OCI-LY1 (cell line): ENCODE results near the gene SIRPA.

Source experiments
- H2AFZ ChIP-seq: fragments of 200-600 bp; sonication (generic), shearing (Covaris generic); 2 replicates; pipeline ENCODE4 v1.6.0; 2014; ENCODE audit warnings: antibody characterized with exemption, mild to moderate bottlenecking, low read length
- H3F3A ChIP-seq: fragments of 200-600 bp; sonication (generic), shearing (Covaris generic); 2 replicates; pipeline ENCODE4 v1.6.0; 2014; ENCODE audit warnings: mild to moderate bottlenecking, antibody characterized with exemption, low read length, moderate library complexity; ENCODE audit not compliant: insufficient read depth
- H3K27ac ChIP-seq: fragments of 200-600 bp; sonication (generic); 2 replicates; pipeline ENCODE4 v1.5.1; 2014; ENCODE audit warnings: low read length, mixed run types, mild to moderate bottlenecking, low read depth; ENCODE audit not compliant: poor library complexity, severe bottlenecking
- H3K27me3 ChIP-seq: fragments of 200-600 bp; sonication (generic); 2 replicates; pipeline ENCODE4 v1.6.0; 2014; ENCODE audit warnings: antibody characterized with exemption, mild to moderate bottlenecking, low read length, moderate library complexity; ENCODE audit not compliant: insufficient read depth
- H3K36me3 ChIP-seq: fragments of 200-600 bp; sonication (generic); 2 replicates; pipeline ENCODE4 v1.6.1; 2014; ENCODE audit warnings: mild to moderate bottlenecking, antibody characterized with exemption, low read length, moderate library complexity, mixed read lengths; ENCODE audit not compliant: insufficient read depth
- H3K4me1 ChIP-seq: fragments of 200-600 bp; sonication (generic); 2 replicates; pipeline ENCODE4 v1.5.1; 2014; ENCODE audit warnings: mild to moderate bottlenecking, low read length, moderate library complexity; ENCODE audit not compliant: insufficient read depth, severe bottlenecking
- H3K4me2 ChIP-seq: fragments of 200-600 bp; sonication (generic), shearing (Covaris generic); 2 replicates; pipeline ENCODE4 v1.6.1; 2014; ENCODE audit warnings: low read length
- H3K4me3 ChIP-seq: fragments of 200-600 bp; sonication (generic); 2 replicates; pipeline ENCODE4 v1.5.1; 2014; ENCODE audit warnings: low read length, low read depth, mild to moderate bottlenecking, mixed read lengths; ENCODE audit not compliant: poor library complexity, severe bottlenecking
- H3K79me2 ChIP-seq: fragments of 200-600 bp; shearing (Covaris generic); 2 replicates; pipeline ENCODE4 v1.6.1; 2016; ENCODE audit warnings: mixed run types, low read length, mixed read lengths; ENCODE audit not compliant: insufficient read depth
- H3K9ac ChIP-seq: fragments of 200-600 bp; sonication (generic), shearing (Covaris generic); 2 replicates; pipeline ENCODE4 v1.6.1; 2014; ENCODE audit warnings: mild to moderate bottlenecking, low read length, mixed read lengths
- H3K9me2 ChIP-seq: fragments of 200-600 bp; sonication (generic), shearing (Covaris generic); 2 replicates; pipeline ENCODE4 v1.6.1; 2014; ENCODE audit warnings: low read depth, mild to moderate bottlenecking, low read length, mixed read lengths
- H3K9me3 ChIP-seq: fragments of 200-600 bp; shearing (Covaris generic); 2 replicates; pipeline ENCODE4 v1.6.1; 2014; ENCODE audit warnings: low read length, mixed read lengths
- H4K20me1 ChIP-seq: fragments of 200-600 bp; sonication (generic), shearing (Covaris generic); 2 replicates; pipeline ENCODE4 v1.6.0; 2016; ENCODE audit warnings: mild to moderate bottlenecking, low read length; ENCODE audit not compliant: insufficient read depth
- CTCF ChIP-seq: fragments of 200-600 bp; sonication (generic), shearing (Covaris generic); IDR thresholded peaks from 2 replicates; pipeline ENCODE4 v1.5.1; 2017; ENCODE audit warnings: mild to moderate bottlenecking, antibody characterized with exemption, low read length, moderate library complexity, mixed read lengths
- EZH2 ChIP-seq: fragments of 200-600 bp; sonication (generic), shearing (Covaris generic); IDR thresholded peaks from 2 replicates; pipeline ENCODE4 v1.8.0; 2017; ENCODE audit warnings: borderline replicate concordance, mixed run types, mild to moderate bottlenecking, antibody characterized with exemption, low read length, moderate library complexity, mixed read lengths

Gene SIRPA

DNA sequence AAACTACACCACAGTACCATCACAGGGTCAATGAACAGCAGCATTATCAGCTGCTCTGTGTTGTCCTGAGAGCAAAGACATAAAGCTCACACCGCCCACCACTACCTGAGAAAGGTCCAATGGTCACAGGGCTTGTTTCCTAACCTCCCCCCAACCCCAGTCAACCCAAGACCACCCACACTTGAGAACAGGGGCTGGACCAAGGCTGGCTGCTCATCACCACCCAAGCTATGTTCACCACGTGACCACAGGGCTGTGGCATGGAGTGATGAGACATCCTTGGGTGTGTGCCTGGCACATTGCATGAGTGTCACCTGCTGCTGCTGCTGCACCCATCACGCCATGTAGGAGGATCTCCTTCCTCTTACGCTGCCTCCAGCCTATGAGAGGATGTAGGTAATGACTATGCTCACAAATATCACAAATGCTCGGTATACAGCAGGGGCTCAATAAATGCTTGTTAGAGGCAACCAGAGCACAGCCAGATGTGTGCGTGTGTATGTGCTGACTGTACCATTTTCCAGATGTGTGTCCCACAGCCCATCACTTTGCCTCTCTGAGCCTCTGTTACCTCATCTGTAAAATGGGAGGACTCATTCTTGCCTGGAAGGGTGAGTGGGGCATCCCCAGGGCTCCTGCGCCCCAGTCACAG is 23.3 kb upstream of the SIRPA start:
- TF ChIP-seq CTCF (no peak), EZH2 (no peak)
- no peaks in the 10 kb centered on the region for H3K79me2 ChIP-seq
- H3K4me3 ChIP-seq, result no peak overlapping the region
- H3K9me2 ChIP-seq, result no peaks in the 10 kb centered on the region
- H4K20me1 ChIP-seq, result no peaks in the 10 kb centered on the region
- no peaks in the 10 kb centered on the region for H3K9me3 ChIP-seq
- H3K9ac ChIP-seq, result no peak overlapping the region
- no peak overlapping the region for H3K4me2 ChIP-seq
- H3K36me3 ChIP-seq, result no peaks in the 10 kb centered on the region
- H3K27ac ChIP-seq, result no peak overlapping the region
- H3K27me3 ChIP-seq, result no peaks in the 10 kb centered on the region
- no peaks in the 10 kb centered on the region for H3F3A ChIP-seq
- H2AFZ ChIP-seq, result no peak overlapping the region
- no peaks in the 10 kb centered on the region for H3K4me1 ChIP-seq

DNA sequence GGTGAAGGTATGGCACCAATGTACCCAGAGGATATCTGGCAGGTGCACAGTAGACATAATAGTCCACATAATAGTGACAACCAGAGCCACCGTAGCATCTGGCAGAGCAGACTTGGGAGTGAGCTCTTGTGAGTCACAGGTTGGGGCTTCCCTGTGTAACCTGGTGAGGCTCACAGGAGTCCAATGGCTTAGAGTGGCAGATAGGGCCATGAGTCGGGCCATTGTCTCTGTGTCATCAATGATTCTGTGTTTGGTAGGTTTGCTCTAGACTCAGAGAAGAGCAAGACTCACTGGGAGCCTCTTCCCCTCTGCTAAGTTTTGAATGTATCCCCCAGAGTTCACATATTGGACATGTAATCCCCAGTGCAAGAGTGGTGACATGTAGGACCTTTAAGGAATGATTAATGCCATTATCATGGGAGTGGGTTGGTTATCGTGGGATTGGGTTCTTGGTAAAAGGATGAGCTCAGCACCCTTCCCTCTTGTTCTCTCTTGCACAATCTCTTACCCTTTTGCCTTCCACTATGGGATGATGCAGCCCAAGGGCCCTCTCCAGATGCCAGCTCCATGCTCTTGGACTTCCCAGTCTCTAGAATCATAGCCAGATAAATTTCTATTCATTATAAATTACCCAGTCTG is 22.6 kb upstream of the SIRPA start:
- H3K4me1 ChIP-seq, result no peaks in the 10 kb centered on the region

DNA sequence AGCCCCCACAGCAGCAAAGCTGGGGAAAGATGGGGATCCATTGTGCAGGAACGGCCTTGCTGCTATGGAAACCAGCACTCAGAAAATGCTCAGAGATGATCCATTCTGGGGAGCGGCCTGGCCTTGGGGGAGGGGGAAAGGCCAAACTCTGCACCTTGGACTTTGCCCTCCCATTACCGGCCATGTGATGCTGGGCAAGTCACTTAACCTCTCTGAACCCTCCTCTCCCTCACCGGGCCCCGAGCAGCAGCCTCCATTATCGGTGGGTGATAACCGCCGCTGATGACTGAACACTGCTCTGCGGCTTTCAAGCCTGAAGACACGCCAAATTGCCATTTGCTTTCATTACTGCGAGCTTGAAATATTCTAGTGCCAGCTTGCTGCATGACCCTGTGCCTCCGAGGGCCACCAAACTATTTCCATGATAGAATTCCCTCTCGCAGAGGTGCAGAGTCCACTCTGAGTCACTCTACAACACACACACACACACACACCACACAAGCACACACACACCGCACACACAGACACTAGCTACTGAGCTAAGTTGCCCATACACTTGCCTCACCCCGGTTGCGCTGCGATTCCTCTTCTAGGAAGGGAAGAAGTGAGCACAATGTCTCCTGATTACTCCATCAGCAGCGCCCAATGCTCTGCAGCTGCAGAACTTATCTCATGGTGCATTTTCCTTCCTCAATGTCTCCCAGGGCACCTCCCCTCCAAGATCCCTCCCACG is 20.6 kb upstream of the SIRPA start:
- no peak overlapping the region for H3K4me2 ChIP-seq
- H3F3A ChIP-seq, result no peaks in the 10 kb centered on the region
- no peaks in the 10 kb centered on the region for H3K9me3 ChIP-seq
- no peak overlapping the region for H2AFZ ChIP-seq
- H3K4me1 ChIP-seq, result no peaks in the 10 kb centered on the region
- H4K20me1 ChIP-seq, result no peaks in the 10 kb centered on the region
- no peaks in the 10 kb centered on the region for H3K27me3 ChIP-seq
- no peaks in the 10 kb centered on the region for H3K36me3 ChIP-seq
- no peak for TF ChIP-seq EZH2
- TF ChIP-seq CTCF, result no peak
- H3K4me3 ChIP-seq, result no peak overlapping the region
- H3K27ac ChIP-seq, result no peak overlapping the region
- H3K9ac ChIP-seq, result no peak overlapping the region
- no peaks in the 10 kb centered on the region for H3K9me2 ChIP-seq
- H3K79me2 ChIP-seq, result no peaks in the 10 kb centered on the region

More for the DNA sequence above, 22.6 kb upstream of the SIRPA start:
- no peaks in the 10 kb centered on the region for H3K36me3 ChIP-seq
- no peaks in the 10 kb centered on the region for H3K27me3 ChIP-seq
- H3K79me2 ChIP-seq, result no peaks in the 10 kb centered on the region
- no peaks in the 10 kb centered on the region for H3F3A ChIP-seq
- H4K20me1 ChIP-seq, result no peaks in the 10 kb centered on the region
- H3K9me2 ChIP-seq, result no peaks in the 10 kb centered on the region
- TF ChIP-seq CTCF (no peak), EZH2 (no peak)
- no peak overlapping the region for H3K9ac ChIP-seq
- no peaks in the 10 kb centered on the region for H3K9me3 ChIP-seq
- H2AFZ ChIP-seq, result no peak overlapping the region
- no peak overlapping the region for H3K4me3 ChIP-seq
- H3K4me2 ChIP-seq, result no peak overlapping the region
- H3K27ac ChIP-seq, result no peak overlapping the region
